Small intestine (tissue), 7 donors: Measurements from ENCODE around the gene LYZL1. TPM values are rescaled to one million over a fixed set of nuclear protein-coding genes. Genes with fewer than 3 reads are reported as not detected.

ENCODE experiments used
- DNase-seq, 2 donors: peaks; one replicate each; pipeline versions ENCODE4 v3.0.0 to v3.0.0-alpha.2; 2013
- FAIRE-seq: peaks from 2 replicates; lab custom pipeline; 2012; peaks lifted over from hg19 to GRCh38; lab: Jason Lieb, UNC
- H3K27ac ChIP-seq, 3 donors: one replicate each; pipeline ENCODE4 v1.5.1; 2013; ENCODE audit warnings: low read length in 2 of 3, mild to moderate bottlenecking in 2 of 3, control low read depth in 1 of 3, inconsistent platforms in 1 of 3, low read depth in 1 of 3, moderate library complexity in 1 of 3
- H3K27me3 ChIP-seq, 3 donors: one replicate each; pipeline ENCODE4 v1.6.1; 2013; ENCODE audit warnings: low read length in 3 of 3, inconsistent platforms in 1 of 3; ENCODE audit not compliant: control insufficient read depth in 3 of 3, insufficient read depth in 3 of 3
- H3K36me3 ChIP-seq, 3 donors: one replicate each; pipeline ENCODE4 v1.6.1; 2013; ENCODE audit warnings: low read length in 3 of 3, inconsistent platforms in 1 of 3, low read depth in 1 of 3, mild to moderate bottlenecking in 1 of 3, moderate library complexity in 1 of 3; ENCODE audit not compliant: control insufficient read depth in 3 of 3, insufficient read depth in 2 of 3
- H3K4me1 ChIP-seq, 3 donors: one replicate each; pipeline ENCODE4 v1.6.1; 2013; ENCODE audit warnings: low read length in 2 of 3, inconsistent platforms in 1 of 3, low read depth in 1 of 3, mild to moderate bottlenecking in 1 of 3, moderate library complexity in 1 of 3; ENCODE audit not compliant: control insufficient read depth in 3 of 3, insufficient read depth in 2 of 3
- H3K4me3 ChIP-seq, 3 donors: one replicate each; pipeline ENCODE4 v1.5.1; 2013; ENCODE audit warnings: low read length in 3 of 3, control low read depth in 1 of 3, inconsistent platforms in 1 of 3, low read depth in 1 of 3, mild to moderate bottlenecking in 1 of 3, moderate library complexity in 1 of 3
- H3K9me3 ChIP-seq, 2 donors: one replicate each; pipeline ENCODE4 v1.6.1; 2013; ENCODE audit warnings: low read depth in 1 of 2, low read length in 1 of 2; ENCODE audit not compliant: control insufficient read depth in 2 of 2, insufficient read depth in 1 of 2
- WGBS, 3 donors: extraction: QIAGEN DNeasy Blood & Tissue Kit; methylation state at CpG; one replicate each; pipeline ENCODE4 v1.1.7; 2013; 5-methylcytosine and 5-hydroxymethylcytosine counted together
- polyA plus RNA-seq, 4 donors: library from polyadenylated mRNA; stranded (reverse) in 3 of 4; unstranded in 1 of 4; fragments of 200-250 nt in 3 of 4; fragments of 120-200 nt in 1 of 4; gene quantifications; one replicate each; pipeline versions ENCODE4 v1.2.1 to v1.2.3, GENCODE V29; 2013
- donor health status: healthy with polysubstance abuse.
- donor health status: control.
- donor health status: control.
- donor health status: Bipolar disorder and iron deficiency.
- donor health status: healthy.

The LYZL1 gene
- polyA plus RNA-seq, 4 donors, result not detected

DNA sequence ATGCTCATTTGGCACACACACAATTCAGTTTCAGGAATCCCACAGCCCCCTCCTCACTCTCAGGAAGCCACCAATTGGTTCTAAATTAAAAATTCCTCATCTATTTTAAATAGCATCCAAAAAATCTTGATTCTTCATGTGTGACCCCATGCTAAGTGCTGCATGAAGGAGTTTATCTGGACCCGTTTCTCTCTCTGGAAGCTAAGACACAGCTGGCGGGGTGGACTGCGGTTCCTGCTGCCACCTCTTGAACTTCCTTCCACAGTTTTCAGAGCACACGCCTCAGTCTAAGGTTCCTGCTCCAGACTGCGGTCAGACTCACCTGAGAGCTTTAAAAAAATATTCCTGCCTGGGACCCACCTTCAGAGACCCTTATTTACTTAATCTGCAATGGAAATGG lies 34.5 kb downstream of the LYZL1 start:
- no peaks in the 10 kb centered on the region for H3K27me3 ChIP-seq
- FAIRE-seq (no peak), DNase-seq (no peak)
- H3K9me3 ChIP-seq, result no peaks in the 10 kb centered on the region
- no peak overlapping the region for H3K4me3 ChIP-seq
- H3K4me1 ChIP-seq, result peaks cover 0 to 6% (median 0%) of the 10 kb centered on the region in 3 donors
- 42 to 56% (median 55%) methylated on average over 5 of the region's 5 CpGs for WGBS, 3 donors
- H3K27ac ChIP-seq, result no peak overlapping the region
- H3K36me3 ChIP-seq, result no peaks in the 10 kb centered on the region

- no peak overlapping the region for H3K4me3 ChIP-seq
- WGBS, 3 donors, result 77 to 79% (median 78%) methylated on average over 11 of the region's 11 CpGs
- FAIRE-seq, result no peak
- H3K9me3 ChIP-seq, result no peaks in the 10 kb centered on the region
- DNase-seq, result no peak
- H3K27me3 ChIP-seq, result no peaks in the 10 kb centered on the region
- H3K36me3 ChIP-seq, result no peaks in the 10 kb centered on the region
- H3K4me1 ChIP-seq, result peaks cover 0 to 6% (median 0%) of the 10 kb centered on the region in 3 donors
- H3K27ac ChIP-seq, result no peak overlapping the region
Observed at GRCh38 chr10:29324220-29324841, 35.5 kb downstream of the LYZL1 start.

GRCh38 chr10:29326299-29326698 lies 37.4 kb downstream of the LYZL1 start:
- no peak for DNase-seq
- WGBS, 3 donors, result 81 to 94% (median 90%) methylated on average over 2 of the region's 2 CpGs
- peaks cover 0 to 6% (median 0%) of the 10 kb centered on the region in 3 donors for H3K4me1 ChIP-seq
- FAIRE-seq, result no peak
- H3K4me3 ChIP-seq, result no peak overlapping the region
- peaks cover 0 to 2% (median 0%) of the 10 kb centered on the region in 3 donors for H3K27me3 ChIP-seq
- no peaks in the 10 kb centered on the region for H3K36me3 ChIP-seq
- no peak overlapping the region for H3K27ac ChIP-seq
- no peaks in the 10 kb centered on the region for H3K9me3 ChIP-seq

- H3K4me3 ChIP-seq, result no peak overlapping the region
- no peaks in the 10 kb centered on the region for H3K9me3 ChIP-seq
- FAIRE-seq (no peak), DNase-seq (peak; percentile 38 to 80)
- H3K36me3 ChIP-seq, result no peaks in the 10 kb centered on the region
- H3K27me3 ChIP-seq, result peaks cover 0 to 2% (median 0%) of the 10 kb centered on the region in 3 donors
- peaks cover 0 to 6% (median 0%) of the 10 kb centered on the region in 3 donors for H3K4me1 ChIP-seq
- WGBS, 3 donors, result 39 to 71% (median 51%) methylated on average over 10 of the region's 10 CpGs
- no peak overlapping the region for H3K27ac ChIP-seq
Observed at GRCh38 chr10:29326886-29327745, 38.2 kb downstream of the LYZL1 start.

DNA sequence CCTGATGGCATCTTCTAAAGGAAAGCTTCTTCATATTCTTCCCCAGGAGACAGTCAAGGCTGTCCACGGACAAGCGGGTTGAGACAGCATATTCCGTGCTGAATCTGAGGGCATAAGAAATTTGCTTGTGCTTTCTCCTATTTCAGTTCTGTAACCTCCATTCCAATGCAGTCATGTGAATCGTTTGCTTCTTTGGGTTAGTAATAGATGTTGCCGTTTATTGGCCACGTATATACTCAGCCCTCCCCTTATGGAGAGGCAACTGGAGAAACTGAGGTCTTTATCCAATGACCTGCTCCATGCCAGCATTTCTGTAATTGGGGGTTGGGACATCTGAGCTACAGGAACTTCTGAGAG lies 38.9 kb downstream of the LYZL1 start:
- H3K9me3 ChIP-seq, result no peaks in the 10 kb centered on the region
- DNase-seq (no peak), FAIRE-seq (no peak)
- peaks cover 0 to 2% (median 0%) of the 10 kb centered on the region in 3 donors for H3K27me3 ChIP-seq
- no peak overlapping the region for H3K4me3 ChIP-seq
- no peaks in the 10 kb centered on the region for H3K36me3 ChIP-seq
- WGBS, 3 donors, result 92 to 93% (median 92%) methylated on average over 6 of the region's 6 CpGs
- no peak overlapping the region for H3K27ac ChIP-seq
- H3K4me1 ChIP-seq, result peaks cover 0 to 6% (median 0%) of the 10 kb centered on the region in 3 donors

DNA sequence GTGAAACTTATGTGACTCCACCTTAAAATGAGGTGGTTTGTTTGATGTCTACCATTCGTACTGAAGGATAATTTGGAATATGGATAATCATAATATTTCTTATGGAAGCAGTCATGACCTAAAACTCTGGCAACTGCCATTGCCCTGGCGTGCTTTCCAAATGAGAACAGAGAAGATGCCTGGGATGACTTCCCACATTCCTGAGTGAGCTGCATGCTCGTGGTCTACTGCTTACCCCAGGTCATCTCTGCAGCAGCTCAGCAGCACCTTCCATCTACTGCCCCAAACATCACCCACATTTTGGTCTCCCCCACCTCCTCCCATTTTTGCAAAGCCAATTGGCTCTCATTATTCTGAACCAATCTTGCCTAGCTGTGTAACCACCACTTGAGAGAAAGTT lies 40.1 kb downstream of the LYZL1 start:
- no peak overlapping the region for H3K27ac ChIP-seq
- H3K4me1 ChIP-seq, result peaks cover 0 to 6% (median 0%) of the 10 kb centered on the region in 3 donors
- no peaks in the 10 kb centered on the region for H3K36me3 ChIP-seq
- WGBS, 3 donors, result 57 to 72% (median 59%) methylated on average over 3 of the region's 3 CpGs
- peaks cover 0 to 2% (median 0%) of the 10 kb centered on the region in 3 donors for H3K27me3 ChIP-seq
- FAIRE-seq (no peak), DNase-seq (no peak)
- H3K4me3 ChIP-seq, result no peak overlapping the region
- no peaks in the 10 kb centered on the region for H3K9me3 ChIP-seq

GRCh38 chr10:29329420-29329819 lies 40.5 kb downstream of the LYZL1 start:
- Histone ChIP-seq H3K27me3 (peaks cover 0 to 2% (median 0%) of the 10 kb centered on the region in 3 donors), H3K9me3 (no peaks in the 10 kb centered on the region), H3K27ac (no peak overlapping the region), H3K36me3 (no peaks in the 10 kb centered on the region), H3K4me1 (peaks cover 0 to 6% (median 0%) of the 10 kb centered on the region in 3 donors), H3K4me3 (no peak overlapping the region)
- FAIRE-seq (no peak), DNase-seq (peak in 1 of 2 donors; percentile 12)
- 45 to 63% (median 58%) methylated on average over 4 to 5 of the region's 5 CpGs for WGBS, 3 donors

DNA sequence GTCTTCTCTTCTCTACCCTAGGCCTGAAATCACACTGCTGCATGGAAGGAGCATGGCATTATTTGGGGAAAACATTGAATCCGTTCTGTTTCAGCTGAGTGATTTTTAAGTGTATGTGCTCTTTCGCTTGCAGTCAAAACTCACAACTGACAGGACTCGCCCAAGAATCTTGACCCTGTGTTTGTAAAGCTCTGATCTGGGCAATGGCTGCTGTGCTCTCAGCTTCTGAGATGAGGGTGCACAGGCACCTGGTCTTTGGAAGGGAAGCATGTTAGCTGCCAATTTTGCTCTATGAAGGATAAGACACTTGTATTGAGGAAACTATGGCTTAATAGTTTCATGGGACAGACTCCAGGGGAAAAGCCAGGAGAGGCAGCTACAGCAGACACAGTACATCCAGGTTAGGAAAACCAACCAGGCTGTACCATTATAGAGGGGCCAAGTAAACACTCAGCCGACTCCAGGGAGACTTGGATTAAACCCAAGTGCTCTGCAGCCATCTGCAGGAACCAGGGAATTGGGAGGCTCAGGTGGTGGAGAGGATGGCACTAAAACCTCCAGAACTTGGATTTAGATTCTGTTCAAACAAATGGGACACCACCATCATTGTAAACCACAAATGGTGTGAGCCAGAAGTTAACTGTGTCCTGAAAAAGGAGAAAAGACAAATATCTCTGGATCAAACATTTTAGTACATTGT lies 43.3 kb downstream of the LYZL1 start:
- FAIRE-seq, result no peak
- no peaks in the 10 kb centered on the region for H3K9me3 ChIP-seq
- 67 to 81% (median 79%) methylated on average over 4 of the region's 4 CpGs for WGBS, 3 donors
- no peak overlapping the region for H3K4me3 ChIP-seq
- peaks cover 0 to 2% (median 0%) of the 10 kb centered on the region in 3 donors for H3K27me3 ChIP-seq
- no peaks in the 10 kb centered on the region for H3K36me3 ChIP-seq
- no peaks in the 10 kb centered on the region for H3K4me1 ChIP-seq
- H3K27ac ChIP-seq, result no peak overlapping the region
- DNase-seq, result no peak
